Measurements from ENCODE around the gene UBN2. TPM values are rescaled to one million over a fixed set of nuclear protein-coding genes. Genes with fewer than 3 reads are reported as not detected.

The UBN2 gene
- total and polyA plus RNA-seq, 2 of the 13 experiments (the other 11 are each of a cell fraction or from before 2014, with no cell fraction given): 5.6 to 5.7 TPM

- in situ Hi-C loops (cut with HindIII; ENCODE audit: extremely low pct_ligation_motif_present, low pct_unique_long_range_greater_than_20kb): no loop called here
Measured at GRCh38 chr7:139254281-139254680, 23.2 kb downstream of the UBN2 start.

More at GRCh38 chr7:139254281-139254680, 23.2 kb downstream of the UBN2 start:
- no peak for DNase-seq (ENCODE audit: low spot score)
- Histone ChIP-seq H3K4me2 (ENCODE audit: low read depth, low read length) (no peak overlapping the region), H3K27ac (ENCODE audit: extremely low read length, insufficient read depth, low read length) (no peak overlapping the region), H3K36me3 (replicated peaks in 1 of 2; ENCODE audit: control insufficient read depth in 1 of 2, insufficient read depth in 2 of 2, low read length in 2 of 2) (peaks cover 8 to 41% of the 10 kb centered on the region in 2 experiments), H3K4me1 (ENCODE audit: insufficient read depth, low read length) (peaks cover 8% of the 10 kb centered on the region; the same call in 1 of the 2 replicates), H3K9ac (ENCODE audit: insufficient read depth, low read depth, low read length) (no peak overlapping the region), H4K20me1 (ENCODE audit: insufficient read depth, low read length) (no peaks in the 10 kb centered on the region), H2AFZ (ENCODE audit: low read length) (no peak overlapping the region), H3K9me3 (ENCODE audit: low read length) (no peaks in the 10 kb centered on the region), H3K4me3 (replicated peaks in 1 of 3; ENCODE audit: insufficient read depth in 1 of 3, low read depth in 2 of 3, low read length in 3 of 3) (no peak overlapping the region), H3K79me2 (ENCODE audit: insufficient read depth, low read length) (no peaks in the 10 kb centered on the region), H3K27me3 (ENCODE audit: control insufficient read depth in 1 of 2, insufficient read depth in 2 of 2, low read length in 2 of 2) (no peaks in the 10 kb centered on the region)
- FAIRE-seq: no peak
- 91% methylated on average over 6 of the region's 6 CpGs for WGBS (ENCODE audit: low lambda C conversion rate)
- ATAC-seq: no peak
- POLR2A ChIA-PET: no interaction called here
- intact Hi-C loops (cut with micrococcal nuclease; ENCODE audit: unreplicated experiment): no loop called here
- BruUV-seq (replicated peaks): no TSS peak
- CTCF ChIA-PET (ENCODE audit: low intra/inter-chr PET ratio, low total read pairs): no interaction called here
- TF ChIP-seq MTERF4 (CRISPR knock-in tag; IDR thresholded peaks at IDR 0.05) (no peak), GLI4 (CRISPR knock-in tag; IDR thresholded peaks at IDR 0.05; ENCODE audit: borderline replicate concordance) (no peak), PAX8 (CRISPR knock-in tag; IDR thresholded peaks at IDR 0.05; ENCODE audit: borderline replicate concordance) (no peak), RELA (CRISPR knock-in tag; IDR thresholded peaks at IDR 0.05) (no peak), NR2F6 (IDR thresholded peaks at IDR 0.05) (no peak), NR2F6 (CRISPR knock-in tag; IDR thresholded peaks at IDR 0.05) (no peak), TBL1XR1 (IDR thresholded peaks at IDR 0.05; ENCODE audit: borderline replicate concordance, low read length, partially characterized antibody) (no peak), BORCS8-MEF2B (CRISPR knock-in tag; IDR thresholded peaks at IDR 0.05) (no peak), ZNF382 (CRISPR knock-in tag; IDR thresholded peaks at IDR 0.05; ENCODE audit: borderline replicate concordance) (no peak), CERS6 (CRISPR knock-in tag; IDR thresholded peaks at IDR 0.05) (no peak), KMT2B (CRISPR knock-in tag; IDR thresholded peaks at IDR 0.05) (no peak), SAP130 (CRISPR knock-in tag; IDR thresholded peaks at IDR 0.05; ENCODE audit: low read depth) (no peak), ZNF652 (CRISPR knock-in tag; IDR thresholded peaks at IDR 0.05; ENCODE audit: borderline replicate concordance, low read depth) (no peak), TAF1 (CRISPR knock-in tag; IDR thresholded peaks at IDR 0.05) (no peak), ZNF343 (CRISPR knock-in tag; IDR thresholded peaks at IDR 0.05) (no peak), ZNF670 (CRISPR knock-in tag; IDR thresholded peaks at IDR 0.05; ENCODE audit: borderline replicate concordance) (no peak)
- TF ChIP-seq, protein P1, sequence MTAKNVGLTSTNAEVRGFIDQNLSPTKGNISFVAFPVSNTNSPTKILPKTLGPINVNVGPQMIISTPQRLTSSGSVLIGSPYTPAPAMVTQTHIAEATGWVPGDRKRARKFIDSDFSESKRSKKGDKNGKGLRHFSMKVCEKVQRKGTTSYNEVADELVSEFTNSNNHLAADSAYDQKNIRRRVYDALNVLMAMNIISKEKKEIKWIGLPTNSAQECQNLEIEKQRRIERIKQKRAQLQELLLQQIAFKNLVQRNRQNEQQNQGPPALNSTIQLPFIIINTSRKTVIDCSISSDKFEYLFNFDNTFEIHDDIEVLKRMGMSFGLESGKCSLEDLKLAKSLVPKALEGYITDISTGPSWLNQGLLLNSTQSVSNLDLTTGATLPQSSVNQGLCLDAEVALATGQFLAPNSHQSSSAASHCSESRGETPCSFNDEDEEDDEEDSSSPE (CRISPR knock-in tag; IDR thresholded peaks at IDR 0.05): no peak
- TF ChIP-seq, protein P2, sequence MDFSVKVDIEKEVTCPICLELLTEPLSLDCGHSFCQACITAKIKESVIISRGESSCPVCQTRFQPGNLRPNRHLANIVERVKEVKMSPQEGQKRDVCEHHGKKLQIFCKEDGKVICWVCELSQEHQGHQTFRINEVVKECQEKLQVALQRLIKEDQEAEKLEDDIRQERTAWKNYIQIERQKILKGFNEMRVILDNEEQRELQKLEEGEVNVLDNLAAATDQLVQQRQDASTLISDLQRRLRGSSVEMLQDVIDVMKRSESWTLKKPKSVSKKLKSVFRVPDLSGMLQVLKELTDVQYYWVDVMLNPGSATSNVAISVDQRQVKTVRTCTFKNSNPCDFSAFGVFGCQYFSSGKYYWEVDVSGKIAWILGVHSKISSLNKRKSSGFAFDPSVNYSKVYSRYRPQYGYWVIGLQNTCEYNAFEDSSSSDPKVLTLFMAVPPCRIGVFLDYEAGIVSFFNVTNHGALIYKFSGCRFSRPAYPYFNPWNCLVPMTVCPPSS (IDR thresholded peaks at IDR 0.05): no peak
- TF ChIP-seq, protein P3, sequence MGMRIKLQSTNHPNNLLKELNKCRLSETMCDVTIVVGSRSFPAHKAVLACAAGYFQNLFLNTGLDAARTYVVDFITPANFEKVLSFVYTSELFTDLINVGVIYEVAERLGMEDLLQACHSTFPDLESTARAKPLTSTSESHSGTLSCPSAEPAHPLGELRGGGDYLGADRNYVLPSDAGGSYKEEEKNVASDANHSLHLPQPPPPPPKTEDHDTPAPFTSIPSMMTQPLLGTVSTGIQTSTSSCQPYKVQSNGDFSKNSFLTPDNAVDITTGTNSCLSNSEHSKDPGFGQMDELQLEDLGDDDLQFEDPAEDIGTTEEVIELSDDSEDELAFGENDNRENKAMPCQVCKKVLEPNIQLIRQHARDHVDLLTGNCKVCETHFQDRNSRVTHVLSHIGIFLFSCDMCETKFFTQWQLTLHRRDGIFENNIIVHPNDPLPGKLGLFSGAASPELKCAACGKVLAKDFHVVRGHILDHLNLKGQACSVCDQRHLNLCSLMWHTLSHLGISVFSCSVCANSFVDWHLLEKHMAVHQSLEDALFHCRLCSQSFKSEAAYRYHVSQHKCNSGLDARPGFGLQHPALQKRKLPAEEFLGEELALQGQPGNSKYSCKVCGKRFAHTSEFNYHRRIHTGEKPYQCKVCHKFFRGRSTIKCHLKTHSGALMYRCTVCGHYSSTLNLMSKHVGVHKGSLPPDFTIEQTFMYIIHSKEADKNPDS (CRISPR knock-in tag; IDR thresholded peaks at IDR 0.05): no peak
